ENCODE data around the gene KRTAP5-3. TPM values are rescaled to one million over a fixed set of nuclear protein-coding genes. Genes with fewer than 3 reads are reported as not detected.

The KRTAP5-3 gene
- total and polyA plus RNA-seq, 9 of the 15 experiments (the other 6 are each of a cell fraction or from before 2014, with no cell fraction given): not detected

DNA sequence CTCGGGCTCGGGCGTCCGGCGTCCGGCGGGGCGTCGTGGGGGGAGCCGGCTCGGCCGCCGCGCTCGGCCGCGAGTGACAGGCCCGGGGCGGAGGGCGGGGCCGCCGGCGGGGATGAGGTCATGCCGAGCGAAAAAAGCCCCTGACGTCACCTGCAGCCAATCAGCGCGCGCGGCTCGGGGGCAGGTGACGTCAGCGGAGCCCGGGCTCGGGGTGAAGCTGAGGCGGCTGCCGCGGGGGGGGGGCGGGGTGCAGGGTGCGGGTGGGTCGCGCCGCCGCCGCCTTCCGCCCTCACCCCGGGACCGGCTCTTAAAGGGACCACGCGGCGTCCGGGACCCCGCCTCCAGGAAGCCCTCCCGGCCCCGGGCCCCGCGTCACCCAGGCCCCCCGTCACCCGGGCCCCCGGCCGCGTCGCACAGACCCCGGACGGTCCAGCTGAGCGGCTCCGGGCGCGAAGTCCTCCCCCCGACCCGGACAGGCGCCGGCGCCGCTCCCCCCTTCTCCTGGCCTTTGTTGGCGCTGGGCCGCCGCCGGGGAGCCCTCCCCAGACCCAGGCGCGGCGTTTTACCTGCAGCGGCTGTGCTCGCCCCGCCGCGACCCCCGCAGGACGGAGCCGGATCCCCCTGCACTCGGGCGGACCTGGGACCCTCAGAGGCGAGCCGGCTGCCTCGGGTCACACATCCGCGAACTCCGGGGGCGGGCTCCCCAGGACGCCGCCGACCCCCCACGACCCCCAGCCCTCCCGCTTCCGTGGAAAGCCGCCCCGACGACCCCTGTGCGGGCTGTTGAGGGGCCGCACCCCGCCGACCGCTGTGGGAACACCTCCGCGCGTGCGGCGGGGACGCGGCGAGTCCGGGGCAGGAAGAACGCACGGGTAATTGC is 35.8 kb downstream of the KRTAP5-3 start, which contains the start of gene DUSP8 (continued):
- TF ChIP-seq POLR2G (IDR thresholded peaks at IDR 0.05; ENCODE audit: low read depth, low read length): peak; percentile 58
- TF ChIP-seq, protein P1, sequence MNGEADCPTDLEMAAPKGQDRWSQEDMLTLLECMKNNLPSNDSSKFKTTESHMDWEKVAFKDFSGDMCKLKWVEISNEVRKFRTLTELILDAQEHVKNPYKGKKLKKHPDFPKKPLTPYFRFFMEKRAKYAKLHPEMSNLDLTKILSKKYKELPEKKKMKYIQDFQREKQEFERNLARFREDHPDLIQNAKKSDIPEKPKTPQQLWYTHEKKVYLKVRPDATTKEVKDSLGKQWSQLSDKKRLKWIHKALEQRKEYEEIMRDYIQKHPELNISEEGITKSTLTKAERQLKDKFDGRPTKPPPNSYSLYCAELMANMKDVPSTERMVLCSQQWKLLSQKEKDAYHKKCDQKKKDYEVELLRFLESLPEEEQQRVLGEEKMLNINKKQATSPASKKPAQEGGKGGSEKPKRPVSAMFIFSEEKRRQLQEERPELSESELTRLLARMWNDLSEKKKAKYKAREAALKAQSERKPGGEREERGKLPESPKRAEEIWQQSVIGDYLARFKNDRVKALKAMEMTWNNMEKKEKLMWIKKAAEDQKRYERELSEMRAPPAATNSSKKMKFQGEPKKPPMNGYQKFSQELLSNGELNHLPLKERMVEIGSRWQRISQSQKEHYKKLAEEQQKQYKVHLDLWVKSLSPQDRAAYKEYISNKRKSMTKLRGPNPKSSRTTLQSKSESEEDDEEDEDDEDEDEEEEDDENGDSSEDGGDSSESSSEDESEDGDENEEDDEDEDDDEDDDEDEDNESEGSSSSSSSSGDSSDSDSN (IDR thresholded peaks at IDR 0.05; ENCODE audit: borderline replicate concordance in 1 of 2, low read depth in 2 of 2, low read length in 2 of 2): no peak
- TF ChIP-seq, protein P2, sequence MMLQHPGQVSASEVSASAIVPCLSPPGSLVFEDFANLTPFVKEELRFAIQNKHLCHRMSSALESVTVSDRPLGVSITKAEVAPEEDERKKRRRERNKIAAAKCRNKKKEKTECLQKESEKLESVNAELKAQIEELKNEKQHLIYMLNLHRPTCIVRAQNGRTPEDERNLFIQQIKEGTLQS (IDR thresholded peaks at IDR 0.05): peak; percentile 84
- TF ChIP-seq, protein P2 (CRISPR knock-in tag; conservative IDR thresholded peaks at IDR 0.05): no peak
- TF ChIP-seq, protein P3, sequence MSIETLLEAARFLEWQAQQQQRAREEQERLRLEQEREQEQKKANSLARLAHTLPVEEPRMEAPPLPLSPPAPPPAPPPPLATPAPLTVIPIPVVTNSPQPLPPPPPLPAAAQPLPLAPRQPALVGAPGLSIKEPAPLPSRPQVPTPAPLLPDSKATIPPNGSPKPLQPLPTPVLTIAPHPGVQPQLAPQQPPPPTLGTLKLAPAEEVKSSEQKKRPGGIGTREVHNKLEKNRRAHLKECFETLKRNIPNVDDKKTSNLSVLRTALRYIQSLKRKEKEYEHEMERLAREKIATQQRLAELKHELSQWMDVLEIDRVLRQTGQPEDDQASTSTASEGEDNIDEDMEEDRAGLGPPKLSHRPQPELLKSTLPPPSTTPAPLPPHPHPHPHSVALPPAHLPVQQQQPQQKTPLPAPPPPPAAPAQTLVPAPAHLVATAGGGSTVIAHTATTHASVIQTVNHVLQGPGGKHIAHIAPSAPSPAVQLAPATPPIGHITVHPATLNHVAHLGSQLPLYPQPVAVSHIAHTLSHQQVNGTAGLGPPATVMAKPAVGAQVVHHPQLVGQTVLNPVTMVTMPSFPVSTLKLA (conservative IDR thresholded peaks at IDR 0.05): no peak
- no peak for TF ChIP-seq ZEB2 (IDR thresholded peaks at IDR 0.05)
- no peak for TF ChIP-seq TCFL5 (CRISPR knock-in tag; conservative IDR thresholded peaks at IDR 0.05)
- no peak for TF ChIP-seq ZNF384 (IDR thresholded peaks at IDR 0.05; ENCODE audit: low read depth, low read length)
- no peak for TF ChIP-seq ARNT (IDR thresholded peaks at IDR 0.05)

All from K562 (cell line).